Spleen (tissue), 11 donors: ENCODE measurements around the gene CIRBP. TPM values are rescaled to one million over a fixed set of nuclear protein-coding genes. Genes with fewer than 3 reads are reported as not detected.
"Not testable (repeated sequence)": the region's sequence is repeated elsewhere in the genome, so short reads cannot be mapped to it uniquely, and the experiment has no call there.

Experiments
- DNase-seq: peaks from one replicate; pipeline ENCODE4 v3.0.0-alpha.2; 2020
- H3K27ac ChIP-seq, 8 donors: fragments of 200-600 bp; sonication (generic) in 7 of 8; 1 replicate in 4 of 8; 2 replicates in 4 of 8; pipeline versions ENCODE4 v1.5.0 to v1.8.0; 2016 to 2021; ENCODE audit warnings: inconsistent platforms in 4 of 8, mild to moderate bottlenecking in 4 of 8, moderate library complexity in 1 of 8
- H3K27me3 ChIP-seq, 7 donors: fragments of 200-600 bp; sonication (generic) in 6 of 7; replicated peaks in 1 of 7; 1 replicate in 4 of 7; 2 replicates in 3 of 7; pipeline versions ENCODE4 v1.5.0 to v1.8.0; 2016 to 2021; ENCODE audit warnings: inconsistent platforms in 3 of 7, mild to moderate bottlenecking in 1 of 7
- H3K36me3 ChIP-seq, 6 donors: fragments of 200-600 bp; sonication (generic) in 5 of 6; 1 replicate in 4 of 6; 2 replicates in 2 of 6; pipeline versions ENCODE4 v1.5.0 to v1.8.0; 2016 to 2021; ENCODE audit warnings: inconsistent platforms in 2 of 6
- H3K4me1 ChIP-seq, 6 donors: fragments of 200-600 bp; sonication (generic) in 5 of 6; 1 replicate in 3 of 6; 2 replicates in 3 of 6; pipeline versions ENCODE4 v1.5.0 to v1.8.0; 2016 to 2021; ENCODE audit warnings: inconsistent platforms in 3 of 6
- H3K4me3 ChIP-seq, 8 donors: fragments of 200-600 bp; sonication (generic) in 7 of 8; 1 replicate in 4 of 8; 2 replicates in 4 of 8; pipeline versions ENCODE4 v1.5.0 to v1.8.0; 2016 to 2021; ENCODE audit warnings: inconsistent platforms in 4 of 8, mild to moderate bottlenecking in 4 of 8, moderate library complexity in 2 of 8
- H3K9me3 ChIP-seq, 8 donors: fragments of 200-600 bp; sonication (generic) in 7 of 8; 1 replicate in 4 of 8; 2 replicates in 4 of 8; pipeline versions ENCODE4 v1.5.0 to v1.8.0; 2016 to 2021; ENCODE audit warnings: inconsistent platforms in 4 of 8
- CTCF ChIP-seq, 11 experiments: fragments of 200-600 bp in 7 of 11; fragments of 450-650 bp in 4 of 11; sonication (generic) in 4 of 11; IDR thresholded peaks in 8 of 11; conservative IDR thresholded peaks in 3 of 11; 1 replicate in 7 of 11; 2 replicates in 4 of 11; pipeline versions ENCODE4 v1.4.0 to v1.8.0; 2016 to 2021; ENCODE audit warnings: antibody characterized with exemption in 11 of 11, inconsistent platforms in 4 of 11, mild to moderate bottlenecking in 1 of 11
- POLR2A ChIP-seq, 3 donors: fragments of 450-650 bp; IDR thresholded peaks; one replicate each; pipeline ENCODE4 v1.5.1; 2017; ENCODE audit warnings: antibody characterized with exemption in 3 of 3, mild to moderate bottlenecking in 1 of 3
- POLR2AphosphoS5 ChIP-seq, 3 donors: sonication (generic); formaldehyde crosslinking; IDR thresholded peaks; one replicate each; pipeline ENCODE4 v1.5.1; 2017; ENCODE audit warnings: antibody characterized with exemption in 3 of 3
- WGBS, 5 donors: extraction: QIAGEN DNeasy Blood & Tissue Kit in 3 of 5; methylation state at CpG; one replicate each; pipeline versions ENCODE4 v1.1.5 to v1.1.7; 2013 to 2018; 5-methylcytosine and 5-hydroxymethylcytosine counted together
- intact Hi-C: fragments of 100-400 bp; cut with DNase I; formaldehyde crosslinking; loops from one replicate; pipeline ENCODE4 v1.15.0; 2023; ENCODE audit warnings: low total_unique reads
- polyA plus RNA-seq, 3 donors: library from polyadenylated mRNA; stranded (reverse); fragments of 200-250 nt; gene quantifications; one replicate each; pipeline ENCODE4 v1.2.1, GENCODE V29; 2013
- total RNA-seq, 7 donors: library from RNA; depleted of rRNA in 3 of 7; stranded (reverse); fragments of >200 nt in 3 of 7; fragmentation: NEBNext Ultra II Directional in 4 of 7; extraction: Animal tissue kit (Norgen Biotek cat#: 25700) in 4 of 7; gene quantifications; one replicate each; pipeline versions ENCODE4 v1.1.0 to v1.2.1, GENCODE V29; 2016 to 2021
- donor health status: healthy with polysubstance abuse.
- donor health status: DM: no; HTN: no; CAD: no; lungs with moderate emphysema.
- donor health status: DM: no; HTN: no; CAD: no.
- donor health status: Bipolar disorder and iron deficiency.
- donor health status: healthy.
- donor health status: DM: no; HTN: no; CAD: no.
- donor health status: DM: yes; HTN: yes; CAD: no.

CIRBP gene
- total and polyA plus RNA-seq, 10 donors: 333 to 894 (median 516) TPM

GRCh38 chr19:1318678-1319471 is 49.7 kb downstream of the CIRBP start:
- H3K4me1 ChIP-seq: peaks cover 0 to 27% (median 9%) of the 10 kb centered on the region in 6 donors
- no peak for DNase-seq
- H3K4me3 ChIP-seq: peak overlapping the region in 1 of 8 donors; percentile 9
- peaks cover 0 to 98% (median 55%) of the 10 kb centered on the region in 7 donors for H3K27me3 ChIP-seq
- intact Hi-C loops: no loop called here
- TF ChIP-seq POLR2A (IDR thresholded peaks at IDR 0.05): no peak
- TF ChIP-seq CTCF (IDR thresholded peaks at IDR 0.05 in 8 of 11, conservative IDR thresholded peaks at IDR 0.05 in 3 of 11): no peak
- no peak for TF ChIP-seq POLR2AphosphoS5 (IDR thresholded peaks at IDR 0.05)
- no peak overlapping the region for H3K27ac ChIP-seq
- H3K9me3 ChIP-seq: no peaks in the 10 kb centered on the region
- H3K36me3 ChIP-seq: no peaks in the 10 kb centered on the region
- 37 to 68% (median 47%) methylated on average over 34 to 46 of the region's 46 CpGs for WGBS, 5 donors

GRCh38 chr19:1320282-1320650 is 51.1 kb downstream of the CIRBP start:
- WGBS, 5 donors: 86 to 95% (median 92%) methylated on average over 3 of the region's 3 CpGs
- DNase-seq, H3K27ac ChIP-seq, intact Hi-C loops, H3K9me3 ChIP-seq, H3K4me3 ChIP-seq, H3K36me3 ChIP-seq: not testable (repeated sequence)
- H3K27me3 ChIP-seq: peaks cover 3 to 98% (median 54%) of the 10 kb centered on the region in 7 donors
- H3K4me1 ChIP-seq: peaks cover 8 to 34% (median 18%) of the 10 kb centered on the region in 6 donors

GRCh38 chr19:1321539-1321938 is 52.4 kb downstream of the CIRBP start:
- DNase-seq: no peak
- intact Hi-C loops: no loop called here
- Histone ChIP-seq H3K9me3 (no peaks in the 10 kb centered on the region), H3K27me3 (peaks cover 3 to 98% (median 46%) of the 10 kb centered on the region in 7 donors), H3K27ac (no peak overlapping the region), H3K4me1 (peaks cover 5 to 26% (median 11%) of the 10 kb centered on the region in 6 donors), H3K36me3 (no peaks in the 10 kb centered on the region), H3K4me3 (no peak overlapping the region)
- no peak for TF ChIP-seq CTCF (IDR thresholded peaks at IDR 0.05 in 8 of 11, conservative IDR thresholded peaks at IDR 0.05 in 3 of 11)
- no peak for TF ChIP-seq POLR2AphosphoS5 (IDR thresholded peaks at IDR 0.05)
- no peak for TF ChIP-seq POLR2A (IDR thresholded peaks at IDR 0.05)
- 76 to 91% (median 84%) methylated on average over 6 to 9 of the region's 9 CpGs for WGBS, 5 donors

GRCh38 chr19:1322198-1322981 is 53.3 kb downstream of the CIRBP start:
- no peaks in the 10 kb centered on the region for H3K36me3 ChIP-seq
- peaks cover 5 to 30% (median 11%) of the 10 kb centered on the region in 6 donors for H3K4me1 ChIP-seq
- 83 to 90% (median 88%) methylated on average over 16 of the region's 16 CpGs for WGBS, 5 donors
- H3K27ac ChIP-seq: no peak overlapping the region
- DNase-seq: no peak
- intact Hi-C loops: no loop called here
- H3K27me3 ChIP-seq: peaks cover 3 to 98% (median 38%) of the 10 kb centered on the region in 7 donors
- H3K9me3 ChIP-seq: no peaks in the 10 kb centered on the region
- no peak overlapping the region for H3K4me3 ChIP-seq
- TF ChIP-seq POLR2A (IDR thresholded peaks at IDR 0.05) (no peak), CTCF (IDR thresholded peaks at IDR 0.05 in 8 of 11, conservative IDR thresholded peaks at IDR 0.05 in 3 of 11) (no peak), POLR2AphosphoS5 (IDR thresholded peaks at IDR 0.05) (no peak)
